ENCODE measurements around the gene RAX. TPM values are rescaled to one million over a fixed set of nuclear protein-coding genes. Genes with fewer than 3 reads are reported as not detected.

Gene RAX
- total RNA-seq, result not detected

- Histone ChIP-seq H3K27ac (no peak within 1 kb of the TSS), H3K27me3 (peaks cover 29% of the 10 kb centered on the region), H3K4me1 (peaks cover 33% of the 10 kb centered on the region), H3K36me3 (no peaks in the 10 kb centered on the region), H3K4me3 (peak within 1 kb of the TSS; percentile 29 to 42), H3K9me3 (no peaks in the 10 kb centered on the region)
- TF ChIP-seq POLR2AphosphoS5 (IDR thresholded peaks at IDR 0.05; ENCODE audit: insufficient read depth in 1 of 2, low read depth in 1 of 2) (no peak), POLR2A (IDR thresholded peaks at IDR 0.05) (no peak), CTCF (IDR thresholded peaks at IDR 0.05) (no peak)
- no peak for DNase-seq (ENCODE audit: extremely low spot score in 2 of 2)
- intact Hi-C loops (cut with DNase I), result no loop called here
Measured at GRCh38 chr18:59272891-59273758, at the start of gene RAX. RAX (minus strand) TSS chr18:59273454; CDS start chr18:59273206, 248 bp downstream.

DNA sequence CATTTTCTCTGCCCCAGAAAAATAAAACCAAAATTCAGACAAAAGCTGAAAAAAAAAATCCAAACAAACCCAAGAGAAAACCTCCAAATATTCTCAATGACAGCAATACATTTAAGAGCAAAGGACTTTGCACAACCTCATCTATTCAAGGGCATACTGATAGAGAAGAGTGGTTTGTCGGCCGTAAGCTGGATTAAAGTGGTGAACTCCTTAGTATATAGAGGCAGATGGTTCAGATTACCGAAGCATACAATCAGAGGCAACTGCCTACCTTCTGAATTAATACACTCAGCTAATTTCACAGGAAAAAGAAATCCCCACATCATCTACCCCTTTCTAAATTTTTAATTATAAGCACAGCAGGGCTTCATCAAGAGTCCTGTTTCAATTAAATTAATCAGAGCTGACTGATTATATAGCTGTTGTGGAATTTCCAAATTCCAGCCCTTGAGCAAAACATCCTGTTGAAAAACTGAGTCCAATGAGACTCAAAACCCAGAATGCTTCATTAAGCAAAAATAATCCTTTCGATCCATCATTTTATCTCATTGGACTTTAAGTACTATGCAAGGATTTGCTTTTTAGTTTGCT, 45.3 kb upstream of the RAX start, which contains the start of gene CPLX4:
CPLX4 (minus strand) TSS at position 190 of the 591 bp plus-strand sequence; CDS start at position 3, 187 bp downstream.
- H3K36me3 ChIP-seq, result no peaks in the 10 kb centered on the region
- no peaks in the 10 kb centered on the region for H3K27me3 ChIP-seq
- DNase-seq (ENCODE audit: extremely low spot score in 2 of 2), result no peak
- intact Hi-C loops (cut with DNase I), result no loop called here
- no peak within 1 kb of the TSS for H3K4me3 ChIP-seq
- TF ChIP-seq CTCF (IDR thresholded peaks at IDR 0.05) (no peak), POLR2AphosphoS5 (IDR thresholded peaks at IDR 0.05; ENCODE audit: insufficient read depth in 1 of 2, low read depth in 1 of 2) (no peak), POLR2A (IDR thresholded peaks at IDR 0.05) (no peak)
- no peaks in the 10 kb centered on the region for H3K9me3 ChIP-seq
- H3K4me1 ChIP-seq, result no peaks in the 10 kb centered on the region
- no peak within 1 kb of the TSS for H3K27ac ChIP-seq

DNA sequence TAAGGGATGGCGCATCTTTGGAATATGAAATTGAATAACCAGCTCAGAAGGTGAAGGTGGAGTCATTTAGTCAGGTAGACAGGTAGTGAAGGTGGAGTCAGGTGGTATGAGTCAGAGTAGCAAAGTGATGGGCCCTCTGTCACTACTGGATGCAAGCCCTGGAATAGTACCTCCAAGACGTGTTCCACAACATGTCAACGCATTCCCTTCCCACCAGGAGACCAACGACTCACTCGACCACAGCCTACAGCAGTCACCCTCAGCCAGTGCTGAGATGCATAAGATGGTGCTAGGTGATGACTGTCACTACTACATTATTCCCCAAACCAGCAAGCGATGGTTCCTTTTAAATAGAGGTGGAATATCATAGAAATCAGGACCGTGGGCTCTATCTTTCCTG, 38.4 kb upstream of the RAX start:
- no peaks in the 10 kb centered on the region for H3K27me3 ChIP-seq
- intact Hi-C loops (cut with DNase I), result no loop called here
- TF ChIP-seq CTCF (IDR thresholded peaks at IDR 0.05), result no peak
- TF ChIP-seq POLR2AphosphoS5 (IDR thresholded peaks at IDR 0.05; ENCODE audit: insufficient read depth in 1 of 2, low read depth in 1 of 2), result no peak
- no peak for TF ChIP-seq POLR2A (IDR thresholded peaks at IDR 0.05)
- no peak for DNase-seq (ENCODE audit: extremely low spot score in 2 of 2)
- no peaks in the 10 kb centered on the region for H3K36me3 ChIP-seq
- H3K4me1 ChIP-seq, result peaks cover 5% of the 10 kb centered on the region
- H3K9me3 ChIP-seq, result no peaks in the 10 kb centered on the region
- no peak overlapping the region for H3K4me3 ChIP-seq
- no peak overlapping the region for H3K27ac ChIP-seq

DNA sequence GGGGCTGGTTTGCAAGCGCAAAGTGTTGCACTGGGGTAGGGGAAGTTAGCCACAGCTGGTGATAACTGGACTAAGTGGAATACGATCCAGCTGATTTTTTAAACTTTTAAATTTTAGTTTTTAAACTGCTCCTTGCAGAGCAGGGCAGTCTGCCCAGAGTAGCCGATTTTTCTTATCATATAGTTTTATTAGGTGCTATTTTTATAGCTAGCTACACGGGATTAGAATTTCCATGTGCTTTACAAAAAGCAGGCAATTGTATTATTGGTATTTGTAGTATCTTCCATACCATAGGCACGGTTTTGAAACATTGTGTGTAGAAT, 35.6 kb upstream of the RAX start:
- TF ChIP-seq POLR2AphosphoS5 (IDR thresholded peaks at IDR 0.05; ENCODE audit: insufficient read depth in 1 of 2, low read depth in 1 of 2), result no peak
- TF ChIP-seq CTCF (IDR thresholded peaks at IDR 0.05), result no peak
- no peak for TF ChIP-seq POLR2A (IDR thresholded peaks at IDR 0.05)
- intact Hi-C loops (cut with DNase I), result loop anchor here (10.0 kb wide), 1 partner anchor 86 kb away; no protein-coding TSS in a partner anchor
- Histone ChIP-seq H3K27me3 (no peaks in the 10 kb centered on the region), H3K27ac (no peak overlapping the region), H3K4me3 (peak overlapping the region; percentile 11 to 33), H3K36me3 (no peaks in the 10 kb centered on the region), H3K9me3 (no peaks in the 10 kb centered on the region), H3K4me1 (peaks cover 5% of the 10 kb centered on the region)
- DNase-seq (ENCODE audit: extremely low spot score in 2 of 2), result no peak
